ENCODE data around the gene SPOP. TPM values are rescaled to one million over a fixed set of nuclear protein-coding genes. Genes with fewer than 3 reads are reported as not detected.

Gene SPOP
- total RNA-seq, 4 donors from 2014 or later = 44.5 to 91.5 (median 65.5) TPM

- TF ChIP-seq, protein P1, sequence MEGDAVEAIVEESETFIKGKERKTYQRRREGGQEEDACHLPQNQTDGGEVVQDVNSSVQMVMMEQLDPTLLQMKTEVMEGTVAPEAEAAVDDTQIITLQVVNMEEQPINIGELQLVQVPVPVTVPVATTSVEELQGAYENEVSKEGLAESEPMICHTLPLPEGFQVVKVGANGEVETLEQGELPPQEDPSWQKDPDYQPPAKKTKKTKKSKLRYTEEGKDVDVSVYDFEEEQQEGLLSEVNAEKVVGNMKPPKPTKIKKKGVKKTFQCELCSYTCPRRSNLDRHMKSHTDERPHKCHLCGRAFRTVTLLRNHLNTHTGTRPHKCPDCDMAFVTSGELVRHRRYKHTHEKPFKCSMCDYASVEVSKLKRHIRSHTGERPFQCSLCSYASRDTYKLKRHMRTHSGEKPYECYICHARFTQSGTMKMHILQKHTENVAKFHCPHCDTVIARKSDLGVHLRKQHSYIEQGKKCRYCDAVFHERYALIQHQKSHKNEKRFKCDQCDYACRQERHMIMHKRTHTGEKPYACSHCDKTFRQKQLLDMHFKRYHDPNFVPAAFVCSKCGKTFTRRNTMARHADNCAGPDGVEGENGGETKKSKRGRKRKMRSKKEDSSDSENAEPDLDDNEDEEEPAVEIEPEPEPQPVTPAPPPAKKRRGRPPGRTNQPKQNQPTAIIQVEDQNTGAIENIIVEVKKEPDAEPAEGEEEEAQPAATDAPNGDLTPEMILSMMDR (IDR thresholded peaks at IDR 0.05; ENCODE audit: low read depth) = no peak
These were observed 121.5 kb downstream of the SPOP start for GRCh38 chr17:49556223-49556943.

DNA sequence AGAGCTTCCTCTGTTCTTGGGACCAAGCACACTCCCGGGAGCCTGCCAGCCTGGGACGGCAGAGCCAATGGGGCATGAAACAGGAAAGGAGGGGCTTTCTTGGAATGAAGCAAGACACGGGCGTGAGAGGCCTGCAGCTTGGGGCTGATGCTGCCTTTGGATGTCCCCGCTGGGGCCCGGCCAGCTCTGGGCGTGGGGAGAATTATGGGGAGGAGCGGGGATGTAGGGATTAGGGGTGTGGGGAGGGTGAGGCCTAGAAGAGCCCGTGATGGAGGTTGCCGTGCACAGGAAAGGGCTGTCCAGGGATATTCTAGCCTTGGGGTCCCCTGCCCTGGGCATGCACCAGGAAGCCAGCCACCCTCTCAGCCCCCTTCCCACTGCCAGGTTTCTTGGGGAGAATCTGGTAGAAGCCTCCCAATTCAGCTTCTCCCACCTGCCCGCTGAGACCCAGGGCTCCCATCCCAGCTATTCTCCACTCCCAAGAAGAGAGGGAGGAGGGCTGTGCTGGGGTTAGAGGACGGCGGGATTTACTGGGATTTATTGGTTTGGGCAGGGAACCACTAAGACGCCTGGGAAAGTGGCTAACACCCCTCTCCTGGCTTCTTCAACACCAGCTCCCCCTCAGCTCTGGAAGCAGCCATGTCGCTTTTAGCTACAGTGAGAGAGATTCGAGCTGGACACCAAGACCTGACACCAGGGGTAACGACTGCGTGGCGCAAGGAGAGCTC, 122.2 kb downstream of the SPOP start:
- TF ChIP-seq, protein P1 (IDR thresholded peaks at IDR 0.05; ENCODE audit: low read depth) = no peak

- TF ChIP-seq, protein P1 (IDR thresholded peaks at IDR 0.05; ENCODE audit: low read depth) = no peak
These were observed 123.0 kb downstream of the SPOP start for GRCh38 chr17:49554694-49555494.

DNA sequence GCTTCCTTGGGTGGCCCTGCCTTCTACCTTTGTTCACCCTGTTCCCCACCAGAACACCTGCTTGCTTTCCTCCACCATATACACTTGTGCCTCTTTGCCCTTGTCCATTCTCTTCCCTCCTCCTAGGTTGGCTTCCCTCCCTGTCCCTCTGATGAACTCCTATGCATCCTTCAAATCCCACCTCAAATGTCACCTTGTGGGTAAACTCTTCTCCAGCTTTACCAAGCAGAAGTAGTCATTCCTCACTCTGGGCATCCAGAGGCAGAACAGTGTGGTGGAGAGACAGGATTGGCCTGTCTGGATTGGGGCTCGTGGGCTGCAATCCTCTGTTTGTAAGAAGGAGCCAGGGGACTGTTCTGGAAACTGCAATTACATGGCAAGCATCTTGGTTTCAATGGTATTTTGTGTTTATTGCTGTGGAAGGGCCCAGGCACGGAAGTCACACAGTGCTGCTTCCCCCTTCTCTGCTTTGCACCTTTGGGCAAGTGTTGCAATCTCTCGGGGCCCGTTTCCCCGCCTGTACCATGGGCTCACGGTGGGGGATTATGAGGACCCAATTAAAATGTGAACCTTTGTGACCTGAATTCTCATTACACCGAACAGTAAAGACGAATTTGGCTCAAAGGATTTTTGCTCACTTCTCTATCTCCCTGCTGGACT, 124.1 kb downstream of the SPOP start:
- TF ChIP-seq, protein P1 (IDR thresholded peaks at IDR 0.05; ENCODE audit: low read depth) = no peak

DNA sequence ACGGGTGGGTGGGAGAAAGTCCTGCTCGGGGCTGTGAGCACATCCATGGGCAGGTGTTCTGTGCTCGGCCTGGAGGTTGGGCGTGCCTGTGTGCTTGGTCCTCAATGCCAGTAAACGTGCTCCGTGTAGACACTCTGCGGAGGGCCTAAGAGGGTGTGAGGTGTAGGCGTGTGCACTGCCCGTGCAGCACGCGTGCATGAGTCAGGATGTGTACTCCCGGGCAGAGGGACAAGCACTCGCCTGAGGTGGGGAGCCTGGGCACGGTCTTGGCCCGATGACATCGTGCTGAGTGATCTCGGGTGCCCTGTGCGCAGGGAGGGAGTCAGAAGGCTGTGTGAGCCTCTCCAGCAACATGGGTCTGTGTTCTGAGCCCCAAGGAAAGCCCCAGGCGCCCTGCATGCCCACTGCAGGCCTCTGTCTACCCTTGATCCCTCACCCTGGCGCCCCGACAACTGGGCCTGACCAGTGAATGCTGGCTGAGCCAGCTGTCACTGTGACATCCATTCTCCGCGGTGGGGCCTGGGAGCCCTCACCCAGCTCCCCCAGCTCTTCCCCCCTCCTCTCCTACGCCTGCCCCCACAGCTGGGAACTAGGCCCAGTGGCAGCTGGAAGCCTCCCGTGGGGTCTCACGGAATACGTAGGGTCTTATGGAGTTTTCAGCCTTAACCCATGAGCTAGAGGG, 125.7 kb downstream of the SPOP start:
- TF ChIP-seq, protein P1 (IDR thresholded peaks at IDR 0.05; ENCODE audit: low read depth) = no peak

DNA sequence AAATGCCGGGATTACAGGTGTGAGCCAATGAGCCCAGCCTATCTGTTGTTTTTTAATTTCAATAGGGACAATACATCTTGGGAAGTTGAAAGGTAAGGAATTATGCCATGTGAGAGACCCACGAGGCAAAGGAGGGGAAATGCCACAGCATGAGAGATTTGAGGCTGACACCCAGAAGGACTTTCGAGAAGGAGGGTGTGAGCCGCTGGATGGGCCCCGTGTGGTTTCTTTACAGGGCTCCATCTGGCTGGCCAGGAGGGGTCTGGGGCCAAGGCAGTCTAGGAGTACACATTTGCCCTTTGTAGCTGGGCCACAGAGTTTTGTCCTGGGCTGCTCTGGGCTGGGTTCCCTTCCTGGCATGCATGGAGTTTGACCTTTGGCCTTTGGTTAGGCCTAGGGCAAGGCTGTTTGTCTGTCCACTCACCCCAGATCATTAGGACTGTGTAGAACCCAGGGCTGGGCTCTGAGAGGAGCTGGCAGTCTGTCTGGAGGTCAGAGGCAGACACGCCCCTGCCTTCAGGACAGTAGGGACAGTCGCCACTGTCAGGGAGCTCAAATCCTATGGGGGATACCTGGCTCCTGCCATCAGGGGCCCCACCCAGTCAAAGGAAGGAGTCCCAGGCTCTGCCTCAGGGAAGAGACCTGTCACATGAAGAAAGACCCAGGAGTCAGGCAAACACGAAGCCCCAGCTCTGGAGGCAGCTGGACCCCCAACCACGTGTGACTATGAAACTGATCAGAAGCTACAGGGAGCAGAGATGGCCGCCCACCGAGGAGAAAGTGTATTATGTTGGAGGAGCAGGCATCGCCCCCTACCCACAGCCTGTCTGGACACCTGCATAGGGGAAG, 126.5 kb downstream of the SPOP start:
- TF ChIP-seq, protein P1 (IDR thresholded peaks at IDR 0.05; ENCODE audit: low read depth) = no peak
